GM19467 (cell line): ENCODE data around the gene PYGB.
"Not testable (repeated sequence)": the region's sequence is repeated elsewhere in the genome, so short reads cannot be mapped to it uniquely, and the experiment has no call there.

ENCODE experiments used
- ATAC-seq: cut with Tn5 transposase; IDR thresholded peaks from one replicate; pipeline ENCODE4 v1.9.1; 2021; ENCODE audit warnings: mild to moderate bottlenecking, moderate library complexity; ENCODE audit not compliant: unreplicated experiment

PYGB gene

DNA sequence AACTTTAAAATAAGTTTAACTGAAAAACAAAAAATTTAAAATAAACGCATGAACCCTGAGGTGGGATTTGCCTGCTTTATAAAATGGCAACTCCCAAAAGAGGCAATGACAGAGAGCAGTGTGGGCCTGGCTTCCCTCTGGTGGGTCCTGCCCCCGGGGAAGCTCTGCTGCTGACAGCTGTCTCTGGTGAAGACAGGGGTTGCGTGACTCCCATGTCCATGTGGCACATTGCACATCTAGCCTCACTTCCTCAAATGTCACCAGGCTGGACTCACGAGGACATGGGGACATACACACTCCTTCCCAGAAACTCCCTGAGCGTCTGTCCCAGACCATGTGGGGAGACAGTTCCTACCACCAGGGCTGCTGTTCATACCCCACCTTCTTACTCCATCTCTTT is 76.5 kb downstream of the PYGB start:
- ATAC-seq: no peak

GRCh38 chr20:25325073-25325472 is 77.2 kb downstream of the PYGB start:
- ATAC-seq: no peak

- ATAC-seq: no peak
These were observed 78.1 kb downstream of the PYGB start for GRCh38 chr20:25325997-25326396.

DNA sequence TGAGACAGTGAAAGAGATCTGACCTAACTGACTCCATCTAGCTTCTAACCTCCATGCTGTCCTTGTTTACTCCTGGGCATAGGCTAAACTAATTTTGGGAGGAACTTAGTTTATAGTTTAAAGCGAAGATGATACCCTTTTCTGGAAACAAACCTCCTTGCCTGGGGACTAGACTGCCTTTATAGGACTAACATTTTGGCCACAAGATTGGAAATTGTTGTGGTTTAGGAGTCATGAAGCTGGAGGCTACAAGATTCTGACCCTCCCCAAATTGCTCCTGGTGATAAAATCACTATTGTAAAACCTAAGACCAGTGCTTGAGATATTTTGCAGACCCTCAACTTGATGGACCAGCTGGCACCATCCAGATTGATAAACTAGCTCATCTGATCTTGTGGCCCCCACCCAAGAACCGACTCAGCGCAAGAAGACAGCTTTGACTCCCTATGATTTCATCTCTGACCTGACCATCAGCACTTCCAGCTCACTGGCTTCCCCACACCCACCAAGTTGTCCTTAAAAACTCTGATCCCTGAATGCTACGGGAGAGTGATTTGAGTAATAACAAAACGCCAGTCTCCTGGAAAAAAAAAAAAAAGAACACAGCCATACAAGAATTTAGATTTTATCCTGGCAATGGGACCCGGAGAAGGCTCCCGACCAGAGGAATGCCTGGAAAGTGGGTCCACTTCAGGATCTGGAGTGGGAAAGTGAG is 79.8 kb downstream of the PYGB start:
- no peak for ATAC-seq

DNA sequence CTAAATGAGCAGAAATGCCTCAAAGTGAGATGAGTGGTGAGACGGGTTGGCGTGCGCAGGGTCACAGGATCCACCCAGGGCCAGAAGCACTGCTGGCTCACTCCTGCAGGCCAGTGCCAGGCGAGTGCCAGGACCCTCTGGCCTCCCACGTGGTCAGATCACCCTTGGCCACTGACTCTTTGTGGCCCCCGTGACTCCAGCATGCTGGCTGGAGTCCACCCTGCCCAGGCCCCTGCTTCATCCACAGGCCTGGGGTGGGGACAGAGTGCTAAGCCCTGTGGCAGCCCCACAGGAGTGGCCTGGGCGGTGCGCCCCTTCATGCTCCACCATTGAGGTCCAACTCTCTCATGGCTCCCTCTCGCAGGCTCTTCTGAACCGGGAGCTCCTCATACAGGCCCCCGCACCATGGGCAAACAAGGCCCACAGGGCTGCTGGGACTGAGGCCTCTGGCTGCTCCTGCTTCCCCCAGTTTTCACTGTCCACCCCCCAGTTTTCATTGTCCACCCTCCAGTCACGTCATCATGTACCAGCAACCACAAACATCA is 81.1 kb downstream of the PYGB start:
- ATAC-seq: no peak

- not testable (repeated sequence) for ATAC-seq
These were observed 87.1 kb downstream of the PYGB start for GRCh38 chr20:25334972-25335371.

DNA sequence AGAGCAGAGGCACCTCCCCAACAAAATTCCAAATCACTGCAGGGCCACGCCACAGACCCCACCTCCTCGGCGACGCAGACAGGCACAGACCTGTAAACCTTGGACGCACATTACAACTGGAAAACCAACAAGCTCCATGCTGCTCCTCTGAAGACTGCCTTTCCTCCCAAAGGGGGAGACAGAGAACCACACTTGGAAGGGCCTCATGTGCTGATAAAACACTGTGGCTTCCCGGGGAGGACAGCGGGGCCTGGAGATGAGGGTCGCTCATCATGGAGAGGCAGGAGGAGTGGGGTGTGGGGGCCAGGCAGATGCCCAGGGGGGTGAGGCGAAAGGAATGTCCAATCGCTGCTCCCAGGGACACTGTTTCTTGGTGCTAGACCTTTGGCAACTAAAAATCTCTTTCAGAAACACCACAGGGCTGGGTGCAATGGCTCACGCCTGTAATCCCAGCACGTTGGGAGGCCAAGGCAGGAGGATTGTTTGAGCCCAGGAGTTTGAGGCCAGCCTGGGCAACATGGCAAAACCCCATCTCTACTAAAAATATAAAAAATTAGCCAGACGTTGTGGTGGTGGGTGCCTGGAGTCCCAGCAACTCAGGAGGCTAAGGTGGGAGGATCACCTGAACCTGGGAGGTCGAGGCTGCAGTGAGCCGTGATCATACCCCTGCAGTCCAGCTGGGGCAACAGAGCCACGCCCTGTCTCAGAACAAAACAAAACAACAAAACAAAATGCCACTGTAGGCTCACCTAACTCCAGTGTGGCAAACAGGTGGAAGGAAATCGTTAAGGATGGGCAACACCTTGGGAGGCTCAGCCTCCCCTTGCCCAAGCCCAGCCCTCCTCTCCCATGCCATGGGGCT is 88.9 kb downstream of the PYGB start:
- ATAC-seq: no peak

DNA sequence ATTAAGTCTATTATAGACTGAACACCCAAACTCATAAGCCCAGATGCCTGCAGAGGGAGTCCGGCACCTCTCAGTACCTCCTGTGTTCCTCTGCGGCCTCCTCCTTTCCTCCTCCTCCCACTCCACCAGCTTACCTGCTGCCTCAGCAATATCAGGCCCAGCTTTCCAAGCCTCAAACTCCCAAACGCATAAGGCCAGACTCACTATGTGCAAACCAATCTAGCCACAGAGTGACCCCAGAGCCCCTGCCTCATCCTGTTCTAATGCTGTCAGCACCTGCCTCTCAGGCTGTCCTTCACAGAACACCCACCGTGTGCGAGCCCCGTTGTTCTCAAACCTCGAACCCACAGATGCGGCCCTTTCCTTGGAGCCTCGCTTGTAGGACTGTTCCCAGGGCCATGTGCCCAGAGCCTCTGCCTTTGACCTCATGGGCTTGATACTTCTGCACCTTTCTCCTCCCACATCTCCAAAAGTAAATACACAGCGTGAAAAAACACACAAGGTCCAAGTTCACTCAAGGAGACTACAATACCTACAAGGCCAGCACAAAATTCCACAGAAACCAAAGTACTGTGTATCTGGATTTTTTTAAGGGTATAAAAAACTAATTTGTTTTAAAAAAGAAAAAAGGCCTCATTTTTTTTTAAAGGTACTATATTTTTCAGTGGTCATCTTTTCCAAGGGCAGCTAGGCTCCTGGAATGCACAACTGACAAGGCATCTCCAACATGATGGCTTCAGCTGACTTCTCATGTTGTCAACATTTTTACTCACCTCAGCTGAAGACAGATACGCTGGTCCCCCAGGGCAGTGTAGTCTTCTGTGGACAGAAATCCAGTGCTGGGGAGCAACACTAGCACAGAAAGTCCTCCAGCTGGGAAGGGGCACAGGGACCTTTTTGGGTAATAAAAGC is 90.5 kb downstream of the PYGB start:
- ATAC-seq: no peak

DNA sequence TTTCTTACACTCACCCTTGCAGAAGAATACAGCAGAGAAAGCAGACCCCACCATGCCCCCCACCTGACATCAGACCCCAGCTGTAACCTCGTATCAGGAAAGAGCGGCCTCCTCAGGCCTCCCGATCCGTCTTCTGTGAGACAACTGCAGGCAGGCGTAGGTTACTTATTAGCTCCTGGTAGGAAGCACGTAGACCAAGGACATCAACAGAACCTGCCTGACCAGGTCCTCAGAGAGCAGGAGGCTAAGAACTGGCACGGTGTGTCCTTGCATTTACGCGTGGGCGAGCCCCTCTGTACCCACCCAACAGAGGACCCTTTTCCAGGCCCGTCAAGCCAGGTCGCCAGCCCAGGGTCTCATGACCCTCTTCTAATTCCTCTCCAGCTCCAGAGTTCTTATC is 91.7 kb downstream of the PYGB start:
- no peak for ATAC-seq

GRCh38 chr20:25340380-25340779 is 92.5 kb downstream of the PYGB start:
- ATAC-seq: no peak

- no peak for ATAC-seq
These were observed 94.1 kb downstream of the PYGB start for GRCh38 chr20:25341716-25342680.

DNA sequence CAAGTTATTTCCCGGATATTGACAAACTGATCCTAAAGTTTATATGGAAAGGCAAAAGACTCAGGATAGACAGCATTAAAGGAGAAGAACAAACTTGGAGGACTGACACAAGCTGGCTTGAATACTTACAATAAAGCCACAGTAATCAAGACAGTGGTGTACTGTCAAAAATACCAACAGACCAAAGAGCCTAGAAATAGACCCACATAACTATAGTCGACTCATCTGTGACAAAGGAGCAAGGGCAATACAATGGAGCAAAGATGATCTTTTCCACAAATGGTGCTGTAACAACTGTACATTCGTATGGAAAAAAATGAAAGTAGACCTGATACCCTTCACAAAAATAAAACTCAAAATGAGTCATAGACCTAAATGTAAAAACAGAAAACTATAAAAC is 96.7 kb downstream of the PYGB start:
- no peak for ATAC-seq

- ATAC-seq: no peak
These were observed 97.8 kb downstream of the PYGB start for GRCh38 chr20:25345721-25346120.

DNA sequence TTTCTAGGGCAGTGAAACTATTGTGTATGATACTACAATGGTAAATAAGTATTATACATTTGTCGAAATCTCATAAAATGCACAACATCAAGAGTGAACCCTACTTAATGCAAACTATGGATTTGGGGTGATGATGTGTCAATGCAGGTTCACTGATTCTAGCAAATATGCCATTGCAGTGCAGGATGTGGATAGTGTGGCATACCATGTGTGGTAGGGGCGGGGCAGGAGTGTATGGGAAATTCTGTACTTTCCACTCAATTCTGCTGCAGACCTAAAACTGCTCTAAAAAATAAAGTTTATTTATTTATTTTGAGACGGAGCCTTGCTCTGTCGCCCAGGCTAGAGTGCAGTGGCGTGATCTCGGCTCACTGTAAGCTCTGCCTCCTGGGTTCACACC is 98.5 kb downstream of the PYGB start:
- no peak for ATAC-seq
